Tongue (tissue), 3 donors: Measurements from ENCODE around the gene SBNO1. TPM values are rescaled to one million over a fixed set of nuclear protein-coding genes. Genes with fewer than 3 reads are reported as not detected.
"Not testable (repeated sequence)": the region's sequence is repeated elsewhere in the genome, so short reads cannot be mapped to it uniquely, and the experiment has no call there.

Experiments used
- DNase-seq: peaks from one replicate; pipeline ENCODE4 v3.0.0-alpha.2; 2015
- small RNA-seq: library from RNA; depleted of rRNA; stranded (forward); fragments of <200 nt; gene quantifications from one replicate; pipeline ENCODE3, GENCODE V24; 2014; ENCODE audit warnings: low replicate concordance
- total RNA-seq: library from RNA; depleted of rRNA; stranded (reverse); fragments of >200 nt; gene quantifications from one replicate; pipeline ENCODE4 v1.2.3, GENCODE V29; 2014

Gene SBNO1
- total RNA-seq, 1 donor from 2014 or later: 24.5 TPM

DNA sequence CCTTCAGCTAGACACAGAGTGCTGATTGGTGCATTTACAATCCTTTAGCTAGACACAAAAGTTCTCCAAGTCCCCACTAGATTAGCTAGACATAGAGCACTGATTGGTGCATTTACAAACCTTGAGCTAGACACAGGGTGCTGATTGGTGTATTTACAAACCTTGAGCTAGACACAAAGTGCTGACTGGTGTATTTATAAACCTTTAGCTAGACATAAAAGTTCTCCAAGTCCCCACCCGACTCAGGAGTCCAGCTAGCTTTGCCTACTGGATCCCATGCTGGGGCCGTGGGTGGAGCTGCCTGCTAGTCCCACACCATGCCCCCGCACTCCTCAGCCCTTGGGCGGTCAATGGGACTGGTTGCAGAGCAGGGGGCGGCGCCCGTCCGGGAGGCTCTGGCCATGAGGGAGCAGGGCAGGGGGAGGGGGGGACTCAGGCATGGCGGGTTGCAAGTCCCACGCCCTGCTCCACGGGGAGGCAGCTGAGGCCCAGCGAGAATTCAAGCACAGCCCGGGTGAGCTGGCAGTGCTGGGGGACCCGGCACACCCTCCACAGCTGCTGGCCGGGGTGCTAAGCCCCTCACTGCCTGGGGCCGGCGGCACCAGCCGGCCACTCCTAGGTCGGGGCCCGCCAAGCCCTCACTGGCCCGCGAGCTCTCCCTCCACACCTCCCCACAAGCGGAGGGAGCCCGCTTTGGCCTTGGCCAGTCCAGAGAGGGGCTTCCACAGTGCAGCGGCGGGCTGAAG is 115.5 kb downstream of the SBNO1 start:
- DNase-seq: not testable (repeated sequence)

DNA sequence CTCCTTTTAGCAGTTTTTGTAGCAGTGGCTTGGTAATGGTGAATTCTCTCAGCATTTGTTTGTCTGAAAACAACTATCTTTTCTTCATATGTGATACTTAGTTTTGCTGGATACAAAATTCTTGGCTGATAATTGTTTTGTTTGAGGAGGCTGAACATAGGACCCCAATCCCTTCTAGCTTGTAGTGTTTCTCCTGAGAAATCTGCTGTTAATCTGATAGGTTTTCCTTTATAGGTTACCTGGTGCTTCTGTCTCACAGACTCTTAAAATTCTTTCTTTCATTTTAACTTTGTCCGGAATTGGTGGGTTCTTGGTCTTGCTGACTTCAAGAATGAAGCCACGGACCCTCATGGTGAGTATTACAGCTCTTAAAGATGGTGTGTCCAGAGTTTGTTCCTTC is 116.5 kb downstream of the SBNO1 start:
- DNase-seq: not testable (repeated sequence)

DNA sequence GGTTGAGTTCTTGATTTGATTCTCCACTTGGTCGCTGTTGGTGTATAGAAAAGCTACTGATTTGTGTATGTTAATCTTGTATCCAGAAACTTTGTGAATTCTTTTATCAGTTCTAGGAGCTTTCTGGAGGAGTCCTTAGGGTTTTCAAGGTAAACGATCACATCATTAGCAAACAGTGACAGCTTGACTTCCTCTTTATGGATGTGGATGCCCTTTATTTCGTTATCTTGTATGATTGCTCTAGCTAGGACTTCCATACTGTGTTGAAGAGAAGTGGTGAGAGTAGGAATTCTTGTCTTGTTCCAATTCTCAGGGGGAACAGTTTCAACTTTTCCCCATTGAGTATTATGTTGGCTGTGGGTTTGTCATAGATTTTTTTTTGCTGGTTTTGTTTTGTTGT is 119.0 kb downstream of the SBNO1 start:
- DNase-seq: no peak

DNA sequence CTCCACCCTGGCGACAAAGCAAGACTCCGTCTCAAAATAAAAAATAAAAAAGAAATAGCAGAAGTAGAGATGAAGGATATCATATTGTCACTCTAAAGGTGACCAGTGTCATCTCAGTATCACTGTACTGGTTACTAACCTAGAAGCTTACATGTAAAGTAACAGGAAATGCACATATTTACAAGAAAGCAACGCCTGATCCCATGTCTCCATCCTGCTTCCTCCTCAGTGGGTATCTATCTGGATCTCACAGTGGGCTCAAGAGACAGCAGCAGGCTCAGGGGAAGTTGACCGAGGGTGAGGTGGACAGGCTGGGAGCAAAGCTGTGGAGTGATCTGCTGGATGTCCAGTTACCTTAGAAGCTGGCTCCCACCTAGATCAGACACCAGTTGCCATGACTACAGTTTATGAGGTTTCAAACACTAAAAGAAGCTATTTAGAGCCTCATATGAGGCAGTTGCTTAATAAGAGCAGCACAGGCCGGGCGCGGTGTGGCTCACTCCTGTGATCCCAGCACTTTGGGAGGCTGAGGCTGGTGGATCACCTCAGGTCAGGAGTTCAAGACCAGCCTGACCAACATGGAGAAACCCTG is 120.9 kb downstream of the SBNO1 start:
- no peak for DNase-seq

DNA sequence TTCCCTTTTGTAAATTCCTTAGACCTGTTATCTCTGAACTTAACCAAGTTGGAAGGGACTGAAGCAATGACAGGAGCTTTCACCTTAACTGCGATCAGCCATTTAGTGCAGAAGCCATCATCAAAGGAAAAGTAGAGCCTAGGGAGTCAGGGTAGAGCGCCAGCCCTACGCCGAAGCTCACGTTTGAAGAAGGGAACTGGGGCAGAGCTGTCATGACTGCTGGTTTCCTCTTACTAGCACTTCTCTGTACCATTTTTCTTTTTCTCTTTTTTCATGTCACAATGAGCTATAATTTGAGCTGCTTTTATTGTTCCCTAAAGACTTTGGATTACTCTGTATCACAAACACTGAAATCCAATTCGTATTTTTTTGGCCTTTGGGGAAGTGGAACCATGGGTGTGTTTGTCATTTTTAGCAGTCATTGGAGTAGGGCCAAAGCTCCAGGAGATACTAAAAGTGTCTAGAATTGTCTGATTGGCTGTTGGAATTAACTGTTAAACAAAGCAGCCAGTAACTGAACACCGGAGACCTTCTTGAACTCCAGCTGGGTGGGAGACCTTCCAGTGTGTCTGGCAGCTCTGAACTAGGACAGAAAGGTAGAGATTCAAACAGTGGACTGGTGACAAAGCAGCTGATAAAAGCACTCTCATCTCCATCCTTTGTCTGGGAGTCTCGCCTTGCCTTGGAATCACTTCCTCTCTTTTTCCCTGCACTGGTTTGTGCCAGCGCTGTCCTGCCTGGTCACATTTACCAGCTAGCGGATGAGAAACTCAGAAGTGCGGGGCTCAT is 122.3 kb downstream of the SBNO1 start:
- DNase-seq: peak; percentile 49

Small RNA genes lying within 50 kb of the gene (small RNA-seq; reads per million reads assigned to genes)
- not detected for gene RF00019
- gene RNA5SP375: not detected

Other genes starting within 250 kb of the SBNO1 start
- 10.4 TPM for gene PITPNM2, start 213.8 kb downstream of the SBNO1 start, total RNA-seq
- gene MPHOSPH9, start 131.7 kb downstream of the SBNO1 start, total RNA-seq: 62.9 TPM
- gene MTRFR, start 131.4 kb downstream of the SBNO1 start, total RNA-seq: 11.4 TPM
- gene CDK2AP1, start 93.0 kb downstream of the SBNO1 start, total RNA-seq: 79.8 TPM
- 37.0 TPM for gene KMT5A, start 19.3 kb upstream of the SBNO1 start, total RNA-seq
- gene RILPL2, start 71.8 kb upstream of the SBNO1 start, total RNA-seq: 1.4 TPM
- 26.4 TPM for gene SNRNP35, start 93.3 kb upstream of the SBNO1 start, total RNA-seq
- 12.5 TPM for gene RILPL1, start 168.9 kb upstream of the SBNO1 start, total RNA-seq
- 250 TPM for gene TMED2, start 219.7 kb upstream of the SBNO1 start, total RNA-seq
- 24.6 TPM for gene DDX55, start 237.3 kb upstream of the SBNO1 start, total RNA-seq